IPS-11a (cell line): ENCODE measurements around the gene EEFSEC.

Experiments
- H3K4me3 ChIP-seq: one replicate; pipeline ENCODE4 v1.5.1; 2013; ENCODE audit warnings: low read depth, low read length, control low read depth

EEFSEC gene

DNA sequence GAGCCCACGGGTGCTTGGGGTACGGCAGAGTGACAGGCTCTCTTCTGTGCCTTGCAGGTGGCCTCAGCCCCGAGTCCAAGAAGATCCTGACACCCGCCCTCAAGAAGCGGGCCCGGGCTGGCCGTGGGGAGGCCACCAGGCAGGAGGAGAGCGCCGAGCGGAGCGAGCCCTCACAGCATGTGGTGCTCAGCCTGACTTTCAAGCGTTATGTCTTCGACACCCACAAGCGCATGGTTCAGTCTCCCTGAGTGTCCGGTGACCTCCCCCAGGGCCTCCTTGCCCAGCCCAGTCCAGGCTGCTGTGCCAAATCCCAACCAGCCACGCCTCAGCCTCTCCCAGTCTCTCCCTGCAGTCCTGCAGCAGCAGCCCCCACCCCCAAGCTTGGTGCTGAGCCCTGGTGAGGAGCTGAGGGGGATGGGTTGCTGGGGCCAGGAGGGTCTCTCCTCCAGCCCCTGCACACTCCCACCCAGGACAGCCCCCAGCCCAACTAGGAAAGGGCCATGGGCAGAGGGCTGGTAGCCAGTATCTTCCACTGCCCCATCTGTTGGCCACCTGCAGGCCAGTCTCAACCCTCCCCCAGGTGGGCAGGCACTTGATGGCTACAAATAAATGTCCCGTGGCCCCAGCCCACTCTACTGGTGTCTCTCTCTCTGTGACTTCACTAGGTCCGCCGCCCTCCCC lies 254.9 kb downstream of the EEFSEC start:
- H3K4me3 ChIP-seq: no peak overlapping the region

DNA sequence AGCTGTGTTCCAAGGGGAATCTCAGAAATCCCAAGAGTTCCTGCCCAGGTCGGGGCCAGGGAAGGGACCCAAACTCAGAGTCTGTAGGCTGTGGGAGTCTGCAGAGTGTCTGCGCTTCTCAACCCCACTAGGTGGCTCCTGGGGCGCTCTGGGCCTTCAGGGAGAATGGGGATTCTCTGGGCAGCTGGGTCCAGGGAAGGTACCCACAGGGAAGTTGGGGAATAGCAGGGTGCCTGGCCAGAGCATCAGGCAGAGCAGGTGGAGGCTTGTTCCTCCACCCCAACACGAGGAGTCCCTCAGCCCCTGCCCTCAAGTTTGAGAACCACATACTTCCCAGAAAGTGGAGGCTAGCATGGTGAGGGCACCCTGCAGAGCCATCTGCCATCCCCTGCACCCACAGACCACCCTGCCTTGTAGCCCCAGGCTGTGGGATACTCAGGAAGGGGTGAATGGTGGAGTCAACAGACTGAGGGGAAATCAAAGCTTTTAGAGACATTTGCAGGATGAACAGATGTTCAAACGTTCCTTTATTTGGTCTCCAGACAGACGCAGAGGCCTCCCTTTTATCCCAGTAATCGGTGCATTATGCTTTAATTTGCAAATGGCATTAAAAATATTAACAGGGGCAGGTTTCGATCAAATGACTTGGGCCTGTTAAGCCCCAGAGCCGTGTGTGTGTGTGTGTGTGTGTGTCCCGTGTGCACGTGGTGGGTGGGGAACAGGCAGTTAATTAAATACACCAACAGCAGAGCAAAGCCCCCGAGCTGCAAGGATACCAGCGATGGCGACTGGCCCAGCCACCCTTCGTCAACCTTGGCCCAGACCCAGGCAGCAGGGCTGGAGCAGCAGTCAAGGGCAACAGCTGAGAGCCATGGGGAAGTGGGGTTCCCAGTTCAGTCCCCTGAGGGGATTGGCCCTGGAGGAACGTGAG lies 255.7 kb downstream of the EEFSEC start:
- H3K4me3 ChIP-seq: no peak overlapping the region

DNA sequence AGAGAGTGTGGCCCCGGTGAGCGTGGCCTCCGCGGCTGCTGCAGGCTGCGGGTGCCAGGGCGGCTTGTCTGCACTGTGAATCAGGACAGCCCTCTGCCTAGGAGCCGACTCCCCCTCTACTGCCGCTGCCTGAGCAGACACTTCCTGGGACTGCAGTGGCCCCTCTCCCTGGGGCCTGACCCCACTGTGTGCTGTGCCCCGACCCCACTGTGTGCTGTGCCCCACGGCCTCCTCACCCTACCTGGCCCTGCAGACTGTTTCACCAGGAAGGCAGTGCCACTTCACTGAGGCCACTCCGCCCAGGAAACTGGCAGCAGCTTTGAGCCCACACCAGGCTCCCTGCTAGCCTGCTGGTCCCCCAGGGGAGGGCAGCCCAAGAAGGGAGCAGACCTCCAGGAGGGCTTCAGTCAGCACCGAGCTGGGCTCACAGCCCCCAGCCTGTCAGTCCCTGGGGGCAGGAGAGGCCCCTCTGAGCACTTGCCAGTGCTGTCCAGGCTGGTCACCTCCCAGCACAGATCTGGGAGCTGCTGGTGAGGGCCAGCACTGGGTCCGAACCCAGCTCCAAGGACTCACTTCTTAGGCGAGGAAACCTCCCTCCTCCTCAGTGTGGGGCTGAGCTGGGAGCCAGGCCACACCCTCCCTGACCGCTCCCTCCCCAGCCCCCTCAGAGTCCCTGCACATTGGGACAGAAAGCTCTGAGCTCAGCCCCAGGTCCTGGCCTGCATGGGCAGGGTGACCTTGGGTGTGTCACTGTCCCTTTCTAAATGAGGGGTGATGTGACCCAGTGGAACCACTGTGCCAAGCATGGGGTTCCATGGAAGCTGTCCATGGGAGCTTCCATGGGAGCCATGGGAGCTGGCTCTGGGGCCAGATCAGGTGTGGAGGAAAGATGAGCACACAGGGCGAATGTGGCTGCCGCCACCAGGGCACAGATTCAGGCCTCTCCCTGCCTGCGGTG lies 256.6 kb downstream of the EEFSEC start:
- H3K4me3 ChIP-seq: no peak overlapping the region

DNA sequence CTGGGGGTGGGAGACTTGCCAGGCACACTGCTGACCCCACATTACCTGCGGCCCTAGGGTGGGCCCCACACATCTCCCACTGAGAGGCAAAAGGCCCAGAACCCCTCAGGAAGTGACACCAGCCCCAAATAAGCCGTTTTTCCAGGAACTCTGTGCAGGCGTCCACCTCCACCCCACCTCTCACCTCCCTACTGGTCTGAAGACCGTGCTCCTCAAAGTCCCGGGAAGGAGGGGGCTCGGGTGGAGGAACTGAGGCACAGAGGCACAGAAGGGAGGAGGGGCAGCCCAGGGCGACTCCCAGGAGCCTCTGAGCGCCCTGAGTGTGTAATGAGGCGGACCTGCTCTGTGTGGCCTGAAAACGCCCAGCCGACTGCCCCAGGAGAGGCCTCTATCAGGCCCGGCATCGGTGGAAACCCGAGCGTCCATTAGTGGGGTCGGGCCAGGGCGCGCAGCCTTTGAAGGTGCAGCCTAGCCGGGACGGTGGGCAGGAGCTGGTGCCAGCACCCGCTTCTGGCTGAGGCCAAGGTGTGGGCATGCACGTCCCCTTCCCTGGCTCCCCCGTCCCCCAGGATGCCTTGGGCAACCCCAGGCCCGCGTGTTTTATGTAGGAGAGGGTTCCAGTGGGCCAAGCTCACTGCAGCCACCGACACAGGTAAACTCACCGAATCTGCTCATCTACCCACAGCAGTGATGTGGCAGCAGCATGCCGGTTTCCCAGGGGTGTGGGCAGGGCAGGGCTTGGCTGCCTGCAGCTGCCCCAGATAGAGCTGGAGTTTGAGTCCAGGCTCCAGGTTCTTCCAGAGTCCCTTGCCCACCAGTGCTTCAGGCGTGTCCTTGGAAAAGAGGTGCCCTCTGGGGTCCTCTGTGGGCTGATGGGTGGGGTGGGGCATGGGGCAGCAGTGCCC lies 257.6 kb downstream of the EEFSEC start:
- H3K4me3 ChIP-seq: no peak overlapping the region

DNA sequence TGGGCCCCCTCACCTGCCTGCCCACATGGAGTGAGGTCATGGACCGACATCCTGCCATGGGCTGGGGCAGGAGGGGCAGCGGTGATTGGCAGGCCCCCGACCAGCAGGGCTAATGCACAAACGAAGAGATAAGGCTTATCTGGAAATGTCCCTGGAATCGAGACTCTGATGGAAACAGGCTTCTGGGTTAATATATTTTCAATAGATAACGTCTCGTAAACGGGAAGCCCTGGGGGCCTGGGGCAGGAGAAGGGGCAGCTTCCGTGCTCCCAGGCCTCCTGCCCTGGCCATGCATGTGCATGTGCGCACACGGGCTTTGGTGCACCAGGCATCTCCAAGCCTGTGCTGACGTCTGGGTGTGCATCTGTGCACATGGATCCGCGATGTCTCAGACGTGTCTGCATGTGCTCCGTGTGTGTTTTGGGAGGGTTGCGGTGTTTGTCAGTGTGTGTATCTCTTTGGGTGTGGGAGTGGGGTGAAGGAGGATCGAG lies 258.3 kb downstream of the EEFSEC start:
- H3K4me3 ChIP-seq: no peak overlapping the region

DNA sequence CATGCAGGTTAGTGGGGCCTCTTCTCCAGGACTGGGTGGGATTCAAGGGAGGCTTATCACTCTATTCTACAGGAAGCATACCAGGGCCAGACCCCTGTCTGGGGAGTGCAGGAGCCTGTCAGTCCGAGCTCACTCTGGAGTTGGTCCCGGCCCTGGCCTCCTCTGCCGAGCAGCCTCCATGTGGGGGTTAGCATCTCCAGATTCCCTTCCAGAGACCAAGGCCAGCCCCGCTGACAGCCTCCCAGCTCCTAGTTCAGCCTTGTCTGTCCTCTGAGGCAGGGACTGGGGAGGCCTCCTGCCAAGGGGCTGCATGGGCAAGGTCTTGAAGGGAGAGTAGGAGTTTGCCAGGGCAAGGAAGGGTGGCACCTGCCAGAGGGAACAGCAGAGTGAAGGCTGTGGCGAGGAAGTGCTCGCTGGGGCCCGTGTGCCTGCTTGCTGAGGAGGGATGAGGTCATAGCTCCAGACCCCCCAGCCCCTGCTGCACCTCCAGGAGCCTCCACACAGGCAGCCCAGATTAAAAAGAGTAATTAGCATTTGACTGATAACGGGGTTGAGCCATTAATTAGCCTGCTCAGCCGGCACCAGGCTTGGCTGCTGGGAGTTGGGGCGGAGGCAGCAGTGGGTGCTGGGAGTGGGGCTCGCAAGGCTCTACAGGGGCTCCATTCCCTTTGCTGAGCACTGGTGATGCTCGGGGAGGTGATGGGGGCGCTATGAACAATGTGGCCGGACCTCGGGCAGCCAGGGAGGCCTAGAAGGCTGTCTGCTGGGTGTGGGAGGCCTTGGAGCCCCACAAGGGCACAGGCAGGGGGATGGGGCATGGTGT lies 259.1 kb downstream of the EEFSEC start:
- no peak overlapping the region for H3K4me3 ChIP-seq

DNA sequence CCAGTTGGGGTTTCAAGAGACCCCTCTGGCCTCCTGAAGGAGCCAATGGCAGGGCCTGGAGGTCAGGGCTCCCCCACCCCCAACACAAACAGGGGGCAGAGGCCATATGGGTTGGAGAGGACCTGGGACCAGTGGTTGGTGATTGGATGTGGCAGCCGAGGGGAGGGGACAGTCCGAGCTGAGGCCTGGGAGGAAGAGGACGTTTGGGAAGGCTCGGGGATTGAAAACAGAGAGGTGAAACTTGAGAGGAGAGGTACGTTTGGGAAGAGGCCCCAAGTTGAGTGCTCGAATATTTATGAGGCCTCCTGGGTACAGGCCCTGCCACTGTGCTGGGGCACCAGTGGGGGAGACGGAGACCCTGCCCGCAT lies 259.7 kb downstream of the EEFSEC start:
- H3K4me3 ChIP-seq: no peak overlapping the region

DNA sequence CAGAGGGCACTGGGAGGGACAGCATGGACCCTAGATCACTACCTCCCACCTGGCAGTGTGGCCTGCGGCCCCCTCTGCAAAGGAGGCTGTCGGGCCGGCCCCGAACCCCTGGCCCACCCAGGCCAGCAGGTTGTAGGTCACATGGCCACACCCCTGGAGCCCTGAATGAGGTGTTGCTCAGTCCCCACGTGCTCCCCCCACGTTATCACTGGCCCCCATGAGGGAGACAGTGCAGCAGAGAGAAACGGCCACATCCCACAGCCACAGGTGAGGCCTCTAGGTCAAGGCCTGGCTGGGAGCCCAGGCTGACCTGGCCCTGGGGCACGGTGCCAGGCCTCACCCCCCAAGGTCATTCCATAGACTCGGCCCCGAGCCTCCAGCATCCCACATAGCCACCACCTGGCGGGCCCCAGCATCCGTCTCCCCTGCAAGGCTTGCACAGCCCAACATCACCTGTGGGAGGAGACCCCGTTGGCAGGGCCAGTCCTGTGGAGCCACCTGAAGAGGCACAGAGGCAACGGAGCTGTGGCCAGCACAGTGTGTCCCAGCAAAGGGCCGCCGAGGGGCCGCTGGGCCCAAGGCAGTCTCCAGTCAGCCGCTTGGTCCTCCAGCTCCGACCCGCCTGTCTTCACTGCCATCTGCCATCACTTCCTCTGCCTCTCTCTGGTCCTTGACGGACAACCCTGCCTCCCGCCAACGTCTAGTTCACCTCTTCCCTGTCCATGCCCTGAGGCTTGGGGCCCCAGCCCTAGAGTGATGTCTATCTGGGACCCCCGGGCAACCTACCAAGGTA lies 260.3 kb downstream of the EEFSEC start:
- H3K4me3 ChIP-seq: no peak overlapping the region

DNA sequence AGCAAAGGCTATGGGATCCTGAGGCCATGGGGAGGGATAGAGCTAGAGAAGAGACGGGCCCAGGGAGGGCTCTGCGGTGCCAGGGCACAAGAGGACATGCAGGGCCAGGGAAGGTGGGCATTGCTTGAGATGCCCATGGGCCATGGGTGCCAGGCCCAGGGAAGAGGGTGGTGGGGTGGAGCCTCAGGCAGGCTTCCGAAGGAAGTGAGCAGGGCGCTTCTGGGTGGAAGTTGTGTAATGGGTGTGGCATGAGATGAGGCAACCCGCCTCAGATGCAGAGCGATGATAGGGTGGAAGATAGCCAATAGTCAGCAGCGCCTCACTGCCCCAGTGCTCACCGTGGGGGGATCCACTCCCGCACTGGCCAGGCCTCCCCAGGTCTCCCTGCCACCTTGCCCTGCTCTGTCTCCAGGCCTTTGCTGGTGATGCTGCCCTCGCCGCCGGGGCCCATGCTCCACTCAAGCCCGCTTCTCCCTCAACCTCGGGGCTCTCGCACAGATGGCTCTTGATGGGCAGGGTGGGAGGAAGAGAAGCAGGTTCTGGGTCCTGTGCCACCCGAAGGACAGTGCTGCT lies 262.0 kb downstream of the EEFSEC start:
- no peak overlapping the region for H3K4me3 ChIP-seq

DNA sequence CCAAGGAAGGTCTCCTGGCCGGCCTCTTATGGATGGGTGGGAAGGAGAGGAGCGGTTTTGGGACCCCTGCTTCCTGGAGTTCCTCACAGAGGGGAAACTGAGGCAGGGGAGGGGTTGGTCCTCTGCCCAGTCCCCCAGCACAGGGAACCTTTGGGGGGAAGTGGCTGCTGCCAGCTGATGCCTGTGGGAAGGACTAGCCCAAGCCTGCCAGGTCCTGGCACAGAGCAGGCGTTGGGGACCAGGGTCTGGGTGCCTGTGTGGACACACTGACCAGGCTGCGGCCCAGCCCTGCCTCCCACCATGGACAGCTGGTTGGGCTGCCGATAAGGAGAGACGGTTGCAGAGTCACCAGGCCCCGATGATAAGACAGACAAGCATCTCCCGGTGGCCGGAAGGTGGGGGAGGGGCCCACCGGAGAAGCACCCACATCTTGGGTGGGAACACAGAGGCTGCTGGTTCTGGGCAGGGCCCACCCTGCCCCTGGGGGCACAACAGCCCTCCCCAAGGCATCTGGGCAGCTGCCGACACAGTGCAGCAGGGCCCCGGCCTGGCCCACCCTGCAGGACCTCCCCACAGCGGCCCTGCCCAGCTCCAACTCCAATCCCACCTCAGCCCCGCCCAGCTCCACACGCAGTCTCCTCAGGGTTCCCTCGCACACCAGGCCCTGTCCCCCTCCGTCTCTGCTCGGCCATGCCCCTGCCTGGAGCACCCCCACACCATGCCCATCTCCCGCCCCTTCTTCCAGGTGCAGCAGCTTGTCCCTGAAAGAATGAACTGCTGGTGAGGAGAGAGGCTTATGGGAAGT lies 262.7 kb downstream of the EEFSEC start:
- no peak overlapping the region for H3K4me3 ChIP-seq

DNA sequence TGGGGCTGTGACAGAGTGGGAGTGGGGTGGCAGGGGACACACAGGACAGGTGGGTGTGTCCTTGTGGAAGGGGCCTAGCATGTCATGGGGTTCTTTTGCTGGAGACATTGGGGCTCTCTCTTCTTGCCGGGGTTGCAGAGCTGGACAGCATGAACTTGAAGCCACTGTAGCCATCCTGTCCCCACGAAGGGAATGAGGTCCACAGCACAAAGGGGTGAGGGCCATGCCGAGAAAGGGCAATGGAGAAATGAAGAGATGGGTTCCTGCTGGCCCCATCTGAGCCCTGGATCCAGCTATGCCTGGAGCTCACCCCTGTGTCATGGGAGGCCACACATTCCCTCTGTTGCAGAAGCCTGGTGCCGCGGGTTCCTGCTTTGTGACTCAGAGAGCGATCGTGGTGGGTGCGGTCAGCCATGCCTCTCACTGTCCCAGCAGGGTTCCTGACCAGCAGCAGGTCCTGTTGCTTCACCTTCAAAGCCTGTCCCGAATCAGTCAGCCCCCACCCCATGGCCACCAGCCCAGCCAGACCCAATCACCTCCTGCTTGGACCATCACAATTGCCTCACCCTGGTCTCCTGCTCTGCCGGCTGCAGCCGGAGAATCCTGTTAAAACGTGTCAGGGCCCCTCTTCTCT lies 263.4 kb downstream of the EEFSEC start:
- no peak overlapping the region for H3K4me3 ChIP-seq

DNA sequence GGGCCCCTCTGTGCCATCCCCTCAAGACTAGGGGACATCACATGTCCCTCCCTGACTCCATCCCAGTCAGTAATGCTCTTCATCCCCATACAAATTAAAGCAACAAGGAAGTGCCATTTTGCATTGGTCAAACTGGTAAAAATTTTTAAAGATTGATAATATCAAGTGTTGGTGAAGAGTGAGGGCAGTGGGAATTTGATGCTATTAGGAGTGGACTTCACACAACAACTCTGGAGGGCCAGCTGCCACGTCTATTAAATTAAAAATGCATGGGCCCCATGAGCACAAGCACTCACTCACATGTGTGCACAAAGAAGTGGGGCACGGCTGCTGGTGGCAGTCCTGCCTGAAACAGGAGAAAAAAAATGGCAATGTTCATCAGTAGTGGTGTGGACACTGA lies 265.6 kb downstream of the EEFSEC start:
- no peak overlapping the region for H3K4me3 ChIP-seq

DNA sequence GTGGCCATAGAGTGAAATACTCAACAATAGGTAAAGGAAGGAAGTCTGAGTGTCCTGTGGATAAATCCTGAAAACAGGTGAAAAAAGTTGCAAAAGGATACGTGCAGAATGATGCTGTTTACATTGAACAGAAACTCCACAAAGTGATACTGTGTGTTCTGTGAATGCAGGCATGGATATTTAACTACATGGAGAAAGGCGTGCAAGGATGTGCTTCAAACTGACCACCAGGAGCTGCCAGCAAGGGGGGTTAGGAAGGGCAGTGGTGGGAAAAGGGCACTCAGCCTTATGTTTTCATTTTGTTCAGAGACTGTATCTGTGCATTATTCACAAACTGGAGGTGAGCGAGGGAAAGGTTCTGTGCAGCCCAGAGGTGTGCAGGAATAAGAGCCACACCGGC lies 266.0 kb downstream of the EEFSEC start:
- no peak overlapping the region for H3K4me3 ChIP-seq

DNA sequence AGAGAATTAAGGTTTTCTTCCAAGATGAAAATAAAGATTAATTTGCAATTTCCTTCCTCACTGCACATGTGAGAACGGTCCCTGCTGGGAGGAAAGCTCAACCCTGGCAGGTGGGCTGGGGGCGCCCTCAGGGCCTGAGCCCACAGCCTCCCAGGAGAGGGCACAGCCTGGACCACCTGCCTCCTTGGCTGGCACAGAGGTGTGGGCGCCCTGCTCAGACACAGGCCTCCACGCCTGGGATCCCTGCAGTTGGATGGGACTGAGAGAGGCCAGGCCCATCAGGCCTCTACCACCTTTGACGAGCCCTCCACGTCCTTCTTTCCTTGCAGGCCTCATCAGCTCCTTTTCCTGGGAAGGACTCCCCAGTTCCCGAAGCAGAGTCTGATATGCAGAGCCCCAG lies 267.0 kb downstream of the EEFSEC start:
- H3K4me3 ChIP-seq: no peak overlapping the region

DNA sequence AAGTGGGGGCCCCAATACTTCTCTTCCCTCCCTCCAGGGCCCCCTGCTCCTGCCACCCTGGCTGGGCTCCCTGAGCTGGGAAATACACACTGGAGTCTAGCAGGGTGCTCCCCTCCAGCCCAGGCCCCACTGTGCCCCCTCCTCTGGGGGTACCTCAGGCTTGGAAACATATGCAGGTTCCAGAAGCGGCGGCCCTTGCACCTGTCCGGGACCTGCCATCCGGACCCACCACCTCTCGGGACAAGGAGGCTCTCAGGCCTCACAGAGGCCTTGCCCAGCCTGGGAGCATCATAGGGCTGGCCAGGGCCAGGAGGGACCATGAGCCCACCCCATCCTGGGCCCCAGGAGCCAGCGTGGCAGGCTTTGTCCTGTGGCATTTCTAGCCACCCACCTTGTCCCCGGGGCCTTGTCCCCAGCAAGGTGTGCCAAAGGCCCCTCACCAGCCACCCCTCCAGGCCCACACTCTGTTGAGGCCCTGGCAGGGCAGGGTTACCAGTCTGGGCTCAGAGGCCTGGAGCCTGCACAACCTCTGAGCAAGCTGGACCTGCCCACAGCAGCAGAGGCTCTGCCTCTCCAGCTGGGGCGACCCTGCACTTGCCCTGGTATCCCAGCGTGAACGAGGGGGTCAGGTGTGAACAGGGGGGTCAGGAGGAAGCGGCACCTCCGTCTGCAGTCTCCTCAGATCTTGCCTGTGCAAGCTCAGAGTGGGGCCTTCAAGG lies 267.6 kb downstream of the EEFSEC start:
- no peak overlapping the region for H3K4me3 ChIP-seq

DNA sequence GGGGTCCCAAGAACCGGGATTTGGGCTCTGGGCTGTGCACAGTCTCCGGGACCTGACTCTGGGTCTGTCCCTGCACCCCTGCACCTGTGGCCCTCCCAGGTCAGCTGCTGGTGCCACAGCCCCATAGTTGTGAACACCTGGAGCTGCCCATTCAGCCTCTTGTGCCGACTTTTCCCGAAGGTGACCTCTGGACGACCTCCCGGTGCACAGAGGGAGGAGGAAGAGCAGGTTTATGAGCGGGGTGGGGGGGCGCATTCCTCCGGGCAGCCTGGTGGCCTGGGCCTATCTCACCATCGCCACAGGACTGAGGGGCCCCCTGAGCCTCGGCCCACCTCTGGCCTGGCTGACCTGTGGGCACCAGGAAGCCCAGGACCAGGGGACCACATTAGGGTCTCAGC lies 268.2 kb downstream of the EEFSEC start:
- H3K4me3 ChIP-seq: no peak overlapping the region
